ENCODE measurements around the gene MAK. TPM values are rescaled to one million over a fixed set of nuclear protein-coding genes. Genes with fewer than 3 reads are reported as not detected.

Gene MAK
- total RNA-seq, 2 donors from 2014 or later, result 0.09 to 1.8 TPM

DNA sequence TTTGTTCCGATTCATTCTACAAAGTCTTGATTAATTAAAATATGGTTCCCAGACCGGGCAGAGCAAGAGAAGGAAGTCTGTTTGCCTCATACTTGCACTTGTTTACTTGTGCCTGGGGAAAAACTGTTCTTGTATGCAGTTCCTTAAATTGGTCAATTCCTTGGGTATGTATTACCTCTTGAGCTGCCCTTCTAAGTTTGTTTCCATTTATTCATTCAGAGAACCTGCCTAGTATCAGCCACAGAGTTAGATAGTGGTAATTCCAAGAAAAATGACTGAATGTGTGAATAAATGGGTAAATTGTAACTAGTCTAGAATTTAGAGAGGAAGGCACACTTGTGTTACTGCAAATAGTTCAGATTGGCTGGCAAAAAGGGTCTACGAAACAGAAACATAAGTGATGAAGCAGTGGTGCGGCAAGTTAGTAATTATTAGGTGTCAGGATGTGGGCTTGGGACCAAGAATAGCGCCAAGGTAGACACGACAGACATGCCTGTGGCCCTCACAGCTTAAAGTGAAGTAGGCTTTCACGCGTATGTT, 525 bp upstream of the MAK start:
- H3K36me3 ChIP-seq, result no peaks in the 10 kb centered on the region
- no peaks in the 10 kb centered on the region for H3K4me1 ChIP-seq (replicated peaks)
- intact Hi-C loops (cut with DNase I), result no loop called here
- H3K27me3 ChIP-seq (replicated peaks; ENCODE audit: insufficient read depth), result no peaks in the 10 kb centered on the region
- H3K9me3 ChIP-seq, result no peaks in the 10 kb centered on the region
- DNase-seq (ENCODE audit: low spot score), result no peak
- H3K4me3 ChIP-seq, result peak overlapping the region; percentile 45 to 57
- H3K27ac ChIP-seq, result peak overlapping the region in 1 of 2 donors; percentile 57
- WGBS, result 65% methylated on average over 8 of the region's 8 CpGs
- TF ChIP-seq, protein P1, sequence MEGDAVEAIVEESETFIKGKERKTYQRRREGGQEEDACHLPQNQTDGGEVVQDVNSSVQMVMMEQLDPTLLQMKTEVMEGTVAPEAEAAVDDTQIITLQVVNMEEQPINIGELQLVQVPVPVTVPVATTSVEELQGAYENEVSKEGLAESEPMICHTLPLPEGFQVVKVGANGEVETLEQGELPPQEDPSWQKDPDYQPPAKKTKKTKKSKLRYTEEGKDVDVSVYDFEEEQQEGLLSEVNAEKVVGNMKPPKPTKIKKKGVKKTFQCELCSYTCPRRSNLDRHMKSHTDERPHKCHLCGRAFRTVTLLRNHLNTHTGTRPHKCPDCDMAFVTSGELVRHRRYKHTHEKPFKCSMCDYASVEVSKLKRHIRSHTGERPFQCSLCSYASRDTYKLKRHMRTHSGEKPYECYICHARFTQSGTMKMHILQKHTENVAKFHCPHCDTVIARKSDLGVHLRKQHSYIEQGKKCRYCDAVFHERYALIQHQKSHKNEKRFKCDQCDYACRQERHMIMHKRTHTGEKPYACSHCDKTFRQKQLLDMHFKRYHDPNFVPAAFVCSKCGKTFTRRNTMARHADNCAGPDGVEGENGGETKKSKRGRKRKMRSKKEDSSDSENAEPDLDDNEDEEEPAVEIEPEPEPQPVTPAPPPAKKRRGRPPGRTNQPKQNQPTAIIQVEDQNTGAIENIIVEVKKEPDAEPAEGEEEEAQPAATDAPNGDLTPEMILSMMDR (IDR thresholded peaks at IDR 0.05), result no peak
- TF ChIP-seq POLR2AphosphoS5 (IDR thresholded peaks at IDR 0.05) (no peak), POLR2A (IDR thresholded peaks at IDR 0.05) (no peak)

DNA sequence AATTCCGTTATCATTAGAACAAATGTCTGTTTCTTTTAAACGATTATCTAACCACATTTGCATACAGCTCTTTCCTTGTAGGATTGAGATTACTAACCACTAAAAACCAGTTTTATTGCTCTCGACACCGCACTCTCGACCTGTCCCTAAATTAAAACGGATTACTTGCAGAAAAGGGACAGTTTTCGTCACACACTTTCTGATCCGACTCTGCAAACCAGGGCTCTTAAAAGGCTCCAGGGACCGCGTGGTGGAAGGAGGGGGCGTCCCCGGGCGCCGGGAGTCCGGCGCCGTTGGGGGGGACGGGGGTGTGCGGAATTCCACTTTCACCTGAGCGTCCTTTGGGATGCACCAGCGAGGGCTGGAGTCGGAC, 731 bp downstream of the MAK start:
- peak overlapping the region; percentile 51 to 57 for H3K27ac ChIP-seq

GRCh38 chr6:10837009-10837621, 1.2 kb downstream of the MAK start:
- DNase-seq (ENCODE audit: low spot score), result peak; percentile 14
- H3K27me3 ChIP-seq (replicated peaks; ENCODE audit: insufficient read depth), result no peaks in the 10 kb centered on the region
- peak overlapping the region; percentile 45 to 57 for H3K4me3 ChIP-seq
- WGBS, result 6% methylated on average over 20 of the region's 20 CpGs
- intact Hi-C loops (cut with DNase I), result no loop called here
- H3K36me3 ChIP-seq, result no peaks in the 10 kb centered on the region
- TF ChIP-seq, protein P1 (IDR thresholded peaks at IDR 0.05), result no peak
- peak; percentile 19 for TF ChIP-seq POLR2AphosphoS5 (IDR thresholded peaks at IDR 0.05)
- H3K27ac ChIP-seq, result no peak overlapping the region
- H3K4me1 ChIP-seq (replicated peaks), result no peaks in the 10 kb centered on the region
- H3K9me3 ChIP-seq, result no peaks in the 10 kb centered on the region

More for the DNA sequence above, 731 bp downstream of the MAK start:
- TF ChIP-seq POLR2AphosphoS5 (IDR thresholded peaks at IDR 0.05), result no peak
- TF ChIP-seq, protein P1 (IDR thresholded peaks at IDR 0.05), result no peak
- TF ChIP-seq POLR2A (IDR thresholded peaks at IDR 0.05), result no peak
- Histone ChIP-seq H3K9me3 (no peaks in the 10 kb centered on the region), H3K36me3 (no peaks in the 10 kb centered on the region), H3K4me1 (replicated peaks) (no peaks in the 10 kb centered on the region), H3K4me3 (peak overlapping the region; percentile 45 to 57), H3K27me3 (replicated peaks; ENCODE audit: insufficient read depth) (no peaks in the 10 kb centered on the region)
- peak; percentile 4 for DNase-seq (ENCODE audit: low spot score)
- WGBS, result under 1% methylated on average over 22 of the region's 22 CpGs
- intact Hi-C loops (cut with DNase I), result no loop called here

- H3K36me3 ChIP-seq, result no peaks in the 10 kb centered on the region
- H3K9me3 ChIP-seq, result no peaks in the 10 kb centered on the region
- intact Hi-C loops (cut with DNase I), result no loop called here
- TF ChIP-seq POLR2AphosphoS5 (IDR thresholded peaks at IDR 0.05) (no peak), POLR2A (IDR thresholded peaks at IDR 0.05) (no peak)
- TF ChIP-seq, protein P1 (IDR thresholded peaks at IDR 0.05), result no peak
- H3K4me1 ChIP-seq (replicated peaks), result no peaks in the 10 kb centered on the region
- 94% methylated on average over 11 of the region's 11 CpGs for WGBS
- H3K27me3 ChIP-seq (replicated peaks; ENCODE audit: insufficient read depth), result no peaks in the 10 kb centered on the region
- H3K4me3 ChIP-seq, result no peak overlapping the region
- no peak for DNase-seq (ENCODE audit: low spot score)
- no peak overlapping the region for H3K27ac ChIP-seq
Observed at GRCh38 chr6:10834823-10835222, 3.5 kb downstream of the MAK start.

DNA sequence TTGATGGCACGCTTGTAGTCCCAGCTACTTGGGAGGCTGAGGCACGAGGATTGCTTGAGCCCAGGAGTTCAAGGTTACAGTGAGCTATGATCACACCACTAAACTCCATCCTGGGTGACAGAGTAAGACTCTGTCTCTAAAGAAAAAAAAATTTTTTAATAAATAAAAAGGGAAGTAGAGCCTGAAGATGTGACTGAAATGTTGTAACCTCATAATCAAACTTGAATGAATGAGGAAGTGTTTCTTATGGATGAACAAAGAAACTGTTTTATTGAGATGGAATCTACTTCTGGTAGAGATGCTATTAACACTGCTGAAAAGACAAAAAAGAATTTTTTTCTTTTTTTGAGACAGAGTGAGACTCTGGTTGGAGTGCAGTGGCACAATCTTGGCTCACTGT, 6.7 kb downstream of the MAK start:
- H3K4me1 ChIP-seq (replicated peaks), result no peaks in the 10 kb centered on the region
- intact Hi-C loops (cut with DNase I), result no loop called here
- H3K4me3 ChIP-seq, result no peak overlapping the region
- no peak overlapping the region for H3K27ac ChIP-seq
- H3K9me3 ChIP-seq, result no peaks in the 10 kb centered on the region
- WGBS, result 100% methylated on average over 2 of the region's 2 CpGs
- DNase-seq (ENCODE audit: low spot score), result no peak
- TF ChIP-seq POLR2AphosphoS5 (IDR thresholded peaks at IDR 0.05) (no peak), POLR2A (IDR thresholded peaks at IDR 0.05) (no peak)
- TF ChIP-seq, protein P1 (IDR thresholded peaks at IDR 0.05), result no peak
- no peaks in the 10 kb centered on the region for H3K27me3 ChIP-seq (replicated peaks; ENCODE audit: insufficient read depth)
- no peaks in the 10 kb centered on the region for H3K36me3 ChIP-seq
